GM19467 (cell line): ENCODE data around the gene GJE1.
A peak's percentile ranks its signal among the peaks of the same experiment; 100 is the strongest.
"Not testable (repeated sequence)": the region's sequence is repeated elsewhere in the genome, so short reads cannot be mapped to it uniquely, and the experiment has no call there.

Source experiments
- ATAC-seq: cut with Tn5 transposase; IDR thresholded peaks from one replicate; pipeline ENCODE4 v1.9.1; 2021; ENCODE audit warnings: mild to moderate bottlenecking, moderate library complexity; ENCODE audit not compliant: unreplicated experiment

GJE1 gene

GRCh38 chr6:142132625-142133024, at the start of gene GJE1:
Gene GJE1 (plus strand): TSS chr6:142132925. CDS start chr6:142133159, 234 bp downstream.
- ATAC-seq, result no peak

GRCh38 chr6:142087950-142088857, 44.5 kb upstream of the GJE1 start:
- ATAC-seq, result no peak

- ATAC-seq, result no peak
These were observed 43.9 kb upstream of the GJE1 start for GRCh38 chr6:142088858-142089216.

GRCh38 chr6:142104820-142105219, 27.9 kb upstream of the GJE1 start:
- ATAC-seq, result not testable (repeated sequence)

GRCh38 chr6:142110820-142111219, 21.9 kb upstream of the GJE1 start:
- not testable (repeated sequence) for ATAC-seq

GRCh38 chr6:142112451-142113061, 20.2 kb upstream of the GJE1 start:
- ATAC-seq, result no peak

- ATAC-seq, result no peak
These were observed 15.4 kb upstream of the GJE1 start for GRCh38 chr6:142117366-142117765.

GRCh38 chr6:142118328-142118727, 14.4 kb upstream of the GJE1 start:
- no peak for ATAC-seq

GRCh38 chr6:142118925-142119324, 13.8 kb upstream of the GJE1 start:
- no peak for ATAC-seq

GRCh38 chr6:142121342-142121741, 11.4 kb upstream of the GJE1 start:
- ATAC-seq, result no peak

GRCh38 chr6:142130814-142131213, 1.9 kb upstream of the GJE1 start:
- ATAC-seq, result no peak

- ATAC-seq, result no peak
These were observed 6.2 kb downstream of the GJE1 start for GRCh38 chr6:142138876-142139275.

GRCh38 chr6:142141531-142141930, 8.8 kb downstream of the GJE1 start:
- not testable (repeated sequence) for ATAC-seq

- peak; percentile 100 for ATAC-seq
These were observed 14.3 kb downstream of the GJE1 start, which contains the start of the genes NMBR and VTA1 for GRCh38 chr6:142146828-142147662. Gene NMBR (minus strand): TSS chr6:142147122. CDS start chr6:142088658, 58,464 bp downstream. Gene VTA1 (plus strand): TSS chr6:142147263. CDS start chr6:142147288, 25 bp downstream.

- no peak for ATAC-seq
These were observed 20.0 kb downstream of the GJE1 start for GRCh38 chr6:142152746-142153145.

- ATAC-seq, result no peak
These were observed 20.5 kb downstream of the GJE1 start for GRCh38 chr6:142153196-142153595.

- no peak for ATAC-seq
These were observed 21.6 kb downstream of the GJE1 start for GRCh38 chr6:142154336-142154735.

GRCh38 chr6:142155091-142155490, 22.4 kb downstream of the GJE1 start:
- ATAC-seq, result no peak

- ATAC-seq, result no peak
These were observed 23.4 kb downstream of the GJE1 start for GRCh38 chr6:142155895-142156757.

- not testable (repeated sequence) for ATAC-seq
These were observed 24.0 kb downstream of the GJE1 start for GRCh38 chr6:142156758-142157068.
